SIG-M5 treated with dmso at 0.1 percent for 504 hours (cell line): Measurements from ENCODE around the gene PIH1D1.
"Not testable (repeated sequence)": the region's sequence is repeated elsewhere in the genome, so short reads cannot be mapped to it uniquely, and the experiment has no call there.

ENCODE experiments used
- DNase-seq: peaks from one replicate; lab custom pipeline; 2025; ENCODE audit not compliant: unreplicated experiment; lab: John Stamatoyannopoulos, UW

PIH1D1 gene

DNA sequence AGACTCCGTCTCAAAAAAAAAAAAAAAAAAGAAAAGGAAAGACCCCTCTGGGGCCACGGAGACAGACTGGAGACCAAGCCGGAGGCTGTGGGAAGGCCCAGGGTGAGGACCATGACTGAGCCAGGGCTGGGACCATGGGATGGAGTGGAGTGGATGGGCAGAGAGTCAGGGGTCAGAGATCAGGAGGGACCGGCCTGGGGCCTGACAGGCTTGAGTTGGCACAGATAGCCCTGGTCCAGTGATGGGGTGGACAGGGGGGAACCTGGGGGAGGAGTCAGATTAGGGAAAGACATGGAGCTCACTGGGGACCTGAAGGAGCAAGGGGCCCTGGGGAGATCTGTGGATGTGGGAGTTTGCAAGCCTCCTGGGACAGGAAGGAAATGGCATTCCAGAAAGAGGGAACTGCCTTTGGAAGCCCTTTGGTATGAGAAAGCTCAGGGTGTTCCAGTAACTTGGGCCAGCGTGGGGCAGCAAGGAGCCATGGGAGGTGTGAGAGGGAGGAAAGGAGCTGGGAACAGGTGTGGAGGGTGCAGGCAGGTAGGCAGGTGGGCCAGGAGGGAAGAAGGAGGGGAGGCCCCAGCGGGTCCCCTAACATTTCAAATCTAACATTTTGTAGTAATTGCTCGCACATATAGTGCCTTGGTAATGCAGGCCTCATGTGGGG is 29.5 kb upstream of the PIH1D1 start:
- DNase-seq, result no peak

DNA sequence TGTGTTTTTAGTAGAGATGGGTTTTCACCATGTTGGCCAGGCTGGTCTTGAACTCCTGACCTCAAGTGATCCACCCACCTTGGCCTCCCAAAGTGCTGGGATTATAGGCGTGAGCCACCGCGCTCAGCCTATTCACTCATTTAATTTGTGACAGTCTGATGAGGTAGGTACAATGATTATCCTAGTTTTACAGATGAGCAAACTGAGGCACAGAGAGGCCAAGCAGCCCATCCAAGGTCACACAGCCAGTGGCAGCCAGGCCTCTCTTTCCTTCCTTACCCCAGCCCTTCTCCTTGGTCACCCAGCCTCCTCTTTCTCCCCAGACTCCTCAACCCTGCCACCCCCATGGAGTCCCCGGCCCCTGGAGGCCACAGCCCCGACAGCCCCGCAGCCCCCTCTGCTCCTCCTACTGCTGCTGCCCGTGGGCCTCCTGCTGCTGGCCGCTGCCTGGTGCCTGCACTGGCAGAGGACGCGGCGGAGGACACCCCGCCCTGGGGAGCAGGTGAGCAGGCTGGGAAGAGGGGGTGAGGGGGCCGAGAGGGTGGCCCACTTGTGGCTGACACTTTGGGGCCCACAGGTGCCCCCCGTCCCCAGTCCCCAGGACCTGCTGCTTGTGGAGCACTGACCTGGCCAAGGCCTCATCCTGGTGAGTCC is 28.5 kb upstream of the PIH1D1 start:
- no peak for DNase-seq

DNA sequence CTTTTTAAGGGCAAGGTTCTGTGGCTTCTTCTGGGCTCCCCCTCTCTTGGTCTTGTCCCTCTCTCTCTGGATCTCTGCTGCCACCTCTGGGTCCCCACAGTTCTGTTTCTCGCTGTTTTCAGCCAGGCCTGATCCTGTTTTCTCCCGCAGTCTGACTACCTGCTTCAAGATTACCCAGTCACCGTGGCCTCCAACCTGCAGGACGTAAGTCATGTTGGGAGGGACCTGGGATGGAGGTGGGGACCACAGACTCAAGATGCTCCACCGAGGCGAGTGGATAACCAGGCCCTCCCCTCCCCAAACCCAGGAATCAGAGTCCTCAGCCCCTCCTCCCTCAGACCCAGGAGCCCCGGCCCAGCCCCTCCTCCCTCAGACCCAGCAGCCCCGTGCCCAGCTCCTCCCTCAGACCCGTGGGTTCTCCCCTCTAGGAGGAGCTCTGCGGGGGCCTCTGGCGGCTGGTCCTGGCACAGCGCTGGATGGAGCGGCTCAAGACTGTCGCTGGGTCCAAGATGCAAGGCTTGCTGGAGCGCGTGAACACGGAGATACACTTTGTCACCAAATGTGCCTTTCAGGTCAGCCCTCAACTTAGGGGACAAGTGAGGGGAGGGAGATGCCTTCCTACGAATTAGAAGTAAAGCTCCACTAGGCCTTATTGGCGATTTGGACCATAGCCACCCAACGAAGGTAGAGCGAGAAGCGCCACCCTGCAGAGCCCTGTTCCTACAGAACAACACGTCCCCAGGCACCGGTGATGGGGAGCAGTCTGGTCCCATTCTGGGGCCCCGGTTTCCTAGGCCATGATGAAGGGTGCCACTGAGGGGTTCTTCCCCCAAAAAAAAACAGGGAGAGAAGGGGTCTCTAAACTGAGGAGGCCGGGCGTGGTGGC is 24.6 kb upstream of the PIH1D1 start:
- peak; percentile 39 for DNase-seq

DNA sequence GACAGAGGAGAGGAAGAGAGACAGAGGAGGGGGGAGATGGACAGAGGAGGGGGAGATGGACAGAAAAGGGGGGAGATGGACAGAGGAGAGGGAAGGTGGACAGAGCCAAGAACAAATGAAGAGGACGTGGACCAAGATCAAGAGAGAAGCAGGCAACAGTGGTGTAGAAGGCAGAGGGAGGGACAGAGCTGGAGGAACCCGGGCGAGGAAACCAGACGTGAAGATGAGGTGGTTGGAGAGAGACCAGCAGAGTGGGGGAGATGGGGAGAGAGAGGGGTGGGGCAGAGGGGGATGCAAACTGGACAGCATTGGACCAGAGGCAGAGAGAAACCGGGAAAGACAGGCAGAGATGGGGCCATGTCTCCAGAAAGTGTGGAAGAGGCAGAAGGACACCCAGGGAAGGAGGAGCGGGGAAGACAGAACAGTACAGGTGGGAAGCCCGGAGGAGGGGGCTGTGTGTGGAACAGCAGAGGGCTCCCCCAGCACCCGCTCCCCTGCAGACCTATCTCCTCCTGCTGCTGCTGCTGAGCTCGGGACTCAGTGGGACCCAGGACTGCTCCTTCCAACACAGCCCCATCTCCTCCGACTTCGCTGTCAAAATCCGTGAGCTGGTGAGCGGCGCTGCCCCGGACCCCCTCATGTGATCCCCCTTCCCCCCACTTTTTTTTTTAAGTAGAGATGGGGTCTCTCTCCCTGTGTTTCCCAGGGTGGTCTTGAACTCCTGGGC is 23.7 kb upstream of the PIH1D1 start:
- no peak for DNase-seq

- no peak for DNase-seq
Observed at GRCh38 chr19:49474542-49474924, 22.9 kb upstream of the PIH1D1 start.

GRCh38 chr19:49473868-49474541 is 22.4 kb upstream of the PIH1D1 start, which contains the start of gene FLT3LG:
Gene FLT3LG, plus strand, starts transcription at chr19:49474215. Its CDS starts 425 bp downstream, at chr19:49474640.
- DNase-seq, result peak; percentile 81

GRCh38 chr19:49473501-49473867 is 21.9 kb upstream of the PIH1D1 start:
- not testable (repeated sequence) for DNase-seq

DNA sequence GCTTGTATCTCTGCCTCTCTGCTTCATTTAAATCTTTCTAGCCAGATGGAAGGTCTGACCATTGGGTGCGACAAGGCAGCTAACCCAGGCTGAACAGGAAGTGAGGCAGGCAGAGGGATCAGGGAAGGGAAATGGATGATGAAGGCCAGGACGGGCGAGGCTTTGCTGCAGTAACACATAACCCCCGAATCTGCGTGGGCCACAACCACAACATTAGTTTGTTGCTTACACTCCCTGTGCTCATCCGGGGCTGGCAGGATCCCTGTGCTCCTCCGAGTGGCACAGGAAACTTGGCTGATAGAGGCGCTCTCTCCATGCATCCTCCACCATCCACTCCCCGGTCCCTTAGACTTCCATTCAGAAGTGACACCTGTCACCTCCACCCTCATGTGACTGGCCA is 21.3 kb upstream of the PIH1D1 start:
- DNase-seq, result no peak

DNA sequence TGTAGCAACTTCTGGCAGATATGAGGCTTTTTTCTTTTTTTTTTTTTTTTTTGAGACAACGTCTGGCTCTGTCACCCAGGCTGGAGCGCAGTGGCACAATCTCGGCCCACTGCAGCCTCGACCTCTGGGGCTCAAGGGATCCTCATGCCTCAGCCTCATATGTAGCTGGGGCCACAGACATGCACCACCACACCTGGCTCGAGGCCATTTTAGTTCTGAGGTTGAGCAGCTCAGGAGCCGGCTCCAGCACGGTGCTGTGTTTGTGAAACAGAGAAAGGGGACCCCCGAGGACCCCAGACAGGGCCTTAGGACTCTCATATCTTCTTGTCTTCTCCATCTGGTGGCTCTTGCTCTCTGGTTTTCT is 19.0 kb upstream of the PIH1D1 start:
- no peak for DNase-seq

GRCh38 chr19:49469828-49470614 is 18.4 kb upstream of the PIH1D1 start:
- DNase-seq, result no peak

- DNase-seq, result peak; percentile 80
Observed at GRCh38 chr19:49468746-49469447, 17.3 kb upstream of the PIH1D1 start.

DNA sequence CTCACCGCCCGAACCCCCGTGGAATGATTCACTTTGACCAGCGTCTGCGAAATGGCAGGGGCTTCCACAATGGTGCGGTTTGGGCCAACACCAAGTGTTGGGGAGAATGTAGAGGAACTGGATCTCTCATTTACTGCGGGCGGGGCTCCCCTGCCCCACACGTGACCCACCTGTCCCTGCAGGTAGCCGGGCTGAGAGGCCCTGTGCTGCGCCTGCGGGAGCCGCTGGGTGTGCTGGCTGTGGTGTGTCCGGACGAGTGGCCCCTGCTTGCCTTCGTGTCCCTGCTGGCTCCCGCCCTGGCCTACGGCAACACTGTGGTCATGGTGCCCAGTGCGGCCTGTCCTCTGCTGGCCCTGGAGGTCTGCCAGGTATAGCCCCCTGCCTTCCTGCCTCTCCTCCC is 16.6 kb upstream of the PIH1D1 start:
- no peak for DNase-seq

DNA sequence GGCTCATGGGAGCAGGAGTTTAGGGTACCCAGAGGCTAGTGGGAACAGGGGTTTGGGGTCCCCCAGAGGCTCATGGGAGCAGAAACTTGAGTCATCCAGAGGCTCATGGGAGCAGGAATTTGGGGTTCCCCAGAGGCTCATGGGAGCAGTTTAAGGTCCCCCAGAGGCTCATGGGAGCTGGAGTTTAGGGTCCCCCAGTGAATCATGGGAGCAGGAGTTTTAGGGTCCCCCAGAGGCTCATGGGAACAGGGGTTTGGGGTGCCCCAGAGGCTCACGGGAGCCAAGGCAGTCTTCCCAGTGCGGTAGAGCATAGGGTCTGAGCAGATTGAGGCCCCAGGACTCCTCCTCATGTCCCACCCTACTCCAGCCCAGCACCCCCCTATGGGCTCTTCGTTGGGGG is 13.8 kb upstream of the PIH1D1 start:
- no peak for DNase-seq

DNA sequence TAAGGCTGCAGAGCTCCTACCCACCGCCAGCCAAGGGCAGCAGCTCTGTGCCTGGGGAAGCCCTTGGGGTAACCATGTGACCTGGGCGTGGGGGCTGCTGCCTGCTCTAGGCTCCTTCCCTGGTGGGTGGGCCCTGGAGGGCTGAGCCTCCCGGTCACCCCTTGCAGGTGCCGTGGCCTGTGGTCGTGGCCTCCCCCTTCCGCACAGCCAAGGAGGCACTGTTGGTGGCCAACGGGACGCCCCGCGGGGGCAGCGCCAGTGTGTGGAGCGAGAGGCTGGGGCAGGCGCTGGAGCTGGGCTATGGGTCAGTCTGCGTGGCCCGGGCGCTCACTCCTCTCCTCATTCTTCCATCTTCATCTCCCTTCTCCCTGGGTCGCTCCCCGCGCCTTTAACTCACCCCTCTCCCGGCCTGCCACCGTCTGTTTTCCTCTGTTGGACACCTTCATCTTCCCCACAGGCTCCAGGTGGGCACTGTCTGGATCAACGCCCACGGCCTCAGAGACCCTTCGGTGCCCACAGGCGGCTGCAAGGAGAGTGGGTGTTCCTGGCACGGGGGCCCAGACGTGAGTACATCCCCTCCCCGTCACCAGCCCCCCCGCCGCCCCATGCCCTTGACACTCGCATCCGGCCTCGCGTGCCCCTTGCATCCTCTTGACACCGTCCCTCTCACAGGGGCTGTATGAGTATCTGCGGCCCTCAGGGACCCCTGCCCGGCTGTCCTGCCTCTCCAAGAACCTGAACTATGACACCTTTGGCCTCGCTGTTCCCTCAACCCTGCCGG is 12.5 kb upstream of the PIH1D1 start:
- no peak for DNase-seq

DNA sequence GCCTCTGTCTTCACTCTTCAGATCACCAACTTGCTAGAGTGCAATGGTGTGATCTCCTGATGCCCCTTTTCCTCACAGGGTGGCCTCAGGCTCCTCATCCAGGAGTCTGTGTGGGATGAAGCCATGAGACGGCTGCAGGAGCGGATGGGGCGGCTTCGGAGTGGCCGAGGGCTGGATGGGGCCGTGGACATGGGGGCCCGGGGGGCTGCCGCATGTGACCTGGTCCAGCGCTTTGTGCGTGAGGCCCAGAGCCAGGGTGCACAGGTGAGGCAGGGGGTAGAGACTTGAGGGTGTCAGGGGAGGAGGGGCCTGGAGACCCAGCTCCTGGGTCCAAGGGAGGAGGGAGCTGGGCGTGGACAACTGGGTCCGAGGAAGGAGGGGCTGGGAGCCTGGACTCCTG is 10.9 kb upstream of the PIH1D1 start:
- no peak for DNase-seq

- DNase-seq, result no peak
Observed at GRCh38 chr19:49461656-49462055, 10.0 kb upstream of the PIH1D1 start.

GRCh38 chr19:49461130-49461529 is 9.5 kb upstream of the PIH1D1 start:
- not testable (repeated sequence) for DNase-seq

DNA sequence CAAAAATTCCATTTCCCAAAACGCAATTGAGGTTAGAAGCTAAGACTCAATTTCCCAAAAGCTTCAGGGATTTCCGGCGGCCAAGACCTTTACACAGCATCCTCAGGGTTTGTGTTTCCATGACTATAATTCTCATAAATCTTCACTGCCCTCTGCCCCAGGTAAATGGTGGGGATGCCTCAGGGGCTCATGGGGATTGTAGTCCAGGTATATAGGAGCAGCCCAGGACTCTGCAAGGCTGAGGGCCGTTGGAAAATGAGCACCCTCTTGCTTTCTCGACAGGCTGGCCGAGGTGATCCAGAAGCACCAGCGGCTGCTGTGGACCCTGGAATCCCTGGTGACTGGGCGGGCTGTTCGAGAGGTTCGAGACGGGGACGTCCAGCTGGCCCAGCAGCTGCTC is 7.8 kb upstream of the PIH1D1 start:
- no peak for DNase-seq

DNA sequence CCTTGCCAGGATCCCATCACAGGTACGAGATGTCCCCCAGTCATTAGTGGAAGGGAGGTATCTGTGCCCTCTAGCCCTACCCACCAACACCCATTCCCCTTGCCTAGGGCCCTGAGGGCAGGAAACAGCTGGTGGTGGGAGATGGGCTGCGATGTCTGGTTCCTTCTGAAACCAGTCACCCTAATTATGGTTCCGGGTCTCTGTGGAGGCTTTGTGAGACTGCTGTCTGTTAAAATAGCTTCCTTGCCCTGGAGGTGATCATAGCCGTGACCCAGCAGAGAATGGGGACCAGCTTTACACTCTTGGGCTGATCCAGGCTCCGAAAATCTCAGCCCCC is 6.9 kb upstream of the PIH1D1 start:
- DNase-seq, result no peak
